H1 (cell line): Measurements from ENCODE around the gene NR4A3. TPM values are rescaled to one million over a fixed set of nuclear protein-coding genes. Genes with fewer than 3 reads are reported as not detected.

ENCODE experiments used
- CHD1 ChIP-seq: IDR thresholded peaks from 2 replicates; pipeline ENCODE4 v1.6.1; 2012; ENCODE audit warnings: low read depth, low read length, improper control_type of control experiment
- NRF1 ChIP-seq: IDR thresholded peaks from 2 replicates; pipeline ENCODE4 v1.6.1; 2011; ENCODE audit warnings: mild to moderate bottlenecking, low read depth, low read length, improper control_type of control experiment
- RAD21 ChIP-seq, 2 experiments: IDR thresholded peaks in 1 of 2; conservative IDR thresholded peaks in 1 of 2; 2 replicates each; pipeline ENCODE4 v1.6.1; 2011; ENCODE audit warnings: low read depth in 2 of 2, low read length in 2 of 2, improper control_type of control experiment in 1 of 2, inconsistent platforms in 1 of 2, mild to moderate bottlenecking in 1 of 2, moderate library complexity in 1 of 2
- RNF2 ChIP-seq: fragments of 200-900, 300-1000 bp; sonication (generic); IDR thresholded peaks from 2 replicates; pipeline ENCODE4 v1.7.1; 2016; ENCODE audit warnings: borderline replicate concordance, low read depth, mild to moderate bottlenecking, antibody characterized with exemption, low read length; ENCODE audit not compliant: poor library complexity, severe bottlenecking; ENCODE audit errors: missing control alignments
- polyA plus RNA-seq, 7 experiments: library from polyadenylated mRNA; depleted of rRNA in 3 of 7; stranded (reverse) in 5 of 7; unstranded in 2 of 7; fragments of >200 nt in 5 of 7; fragments of 200-250 nt in 2 of 7; gene quantifications; 1 replicate in 5 of 7; 2 replicates in 1 of 7; 4 replicates in 1 of 7; pipeline versions ENCODE4 v1.2.1 to v1.2.3, GENCODE V29; 2011 to 2013; ENCODE audit warnings: missing spikeins in 2 of 7, mixed read lengths in 2 of 7
- total RNA-seq: library from RNA; stranded (reverse); fragmentation: NEBNext Ultra II Directional; extraction: Animal tissue kit (Norgen Biotek cat#: 25700); gene quantifications from 2 replicates; pipeline ENCODE4 v1.2.1, GENCODE V29; 2021
- TF ChIP-seq, protein P1 (sequence below): IDR thresholded peaks from 2 replicates; pipeline ENCODE4 v1.6.1; 2012; ENCODE audit warnings: low read length, inconsistent platforms
- TF ChIP-seq, protein P2 (sequence below), 3 experiments: IDR thresholded peaks; 1 replicate in 2 of 3; 2 replicates in 1 of 3; pipeline versions ENCODE4 v1.5.1 to v1.6.1; 2011; ENCODE audit warnings: low read length in 3 of 3, mild to moderate bottlenecking in 3 of 3, inconsistent platforms in 2 of 3, low read depth in 1 of 3, moderate library complexity in 1 of 3; ENCODE audit not compliant: insufficient read depth in 1 of 3; ENCODE audit errors: control extremely low read depth in 1 of 3

Gene NR4A3
- total and polyA plus RNA-seq, 2 of the 8 experiments (the other 6 are each of a cell fraction or from before 2014, with no cell fraction given): 0.05 to 0.30 TPM

DNA sequence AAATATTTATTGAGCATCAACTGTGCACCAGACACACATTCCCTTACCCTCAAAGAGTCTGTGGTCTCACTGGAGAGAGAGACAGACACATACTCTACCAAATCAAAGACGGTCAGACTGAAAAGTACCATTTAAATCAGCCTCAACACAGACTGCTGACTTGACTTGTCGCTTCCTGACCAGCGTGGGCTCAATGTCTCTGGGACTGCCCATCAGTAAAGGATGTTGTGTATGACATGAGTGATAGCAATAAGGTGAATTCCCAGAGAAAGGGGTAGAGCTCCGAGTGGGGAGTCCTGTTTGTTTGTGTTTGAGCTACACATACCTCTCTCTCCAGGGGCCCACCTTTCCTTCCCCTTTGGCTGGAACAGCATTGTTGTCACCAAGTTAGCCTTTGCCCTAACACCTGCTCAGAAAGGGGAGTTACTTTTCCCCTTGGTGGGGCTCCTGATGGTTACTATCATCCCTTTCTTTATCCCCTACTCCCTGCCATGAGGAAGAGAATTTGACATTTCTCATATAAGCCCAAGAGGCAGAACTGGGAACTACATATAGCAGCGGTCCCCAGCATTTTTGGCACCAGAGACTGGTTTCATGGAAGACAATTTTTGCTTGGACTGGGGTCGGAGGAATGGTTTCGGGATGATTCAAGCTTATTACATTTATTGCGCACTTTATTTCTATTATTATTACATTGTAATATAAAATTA lies 33.9 kb downstream of the NR4A3 start (continued):
- 0 out of 4 replicates have a peak, but pooled peaks of 1 of the 2 experiments have one; percentile 3 for TF ChIP-seq RAD21 (IDR thresholded peaks at IDR 0.05 in 1 of 2, conservative IDR thresholded peaks at IDR 0.05 in 1 of 2; ENCODE audit: low read depth in 2 of 2, low read length in 2 of 2)
- TF ChIP-seq, protein P1, sequence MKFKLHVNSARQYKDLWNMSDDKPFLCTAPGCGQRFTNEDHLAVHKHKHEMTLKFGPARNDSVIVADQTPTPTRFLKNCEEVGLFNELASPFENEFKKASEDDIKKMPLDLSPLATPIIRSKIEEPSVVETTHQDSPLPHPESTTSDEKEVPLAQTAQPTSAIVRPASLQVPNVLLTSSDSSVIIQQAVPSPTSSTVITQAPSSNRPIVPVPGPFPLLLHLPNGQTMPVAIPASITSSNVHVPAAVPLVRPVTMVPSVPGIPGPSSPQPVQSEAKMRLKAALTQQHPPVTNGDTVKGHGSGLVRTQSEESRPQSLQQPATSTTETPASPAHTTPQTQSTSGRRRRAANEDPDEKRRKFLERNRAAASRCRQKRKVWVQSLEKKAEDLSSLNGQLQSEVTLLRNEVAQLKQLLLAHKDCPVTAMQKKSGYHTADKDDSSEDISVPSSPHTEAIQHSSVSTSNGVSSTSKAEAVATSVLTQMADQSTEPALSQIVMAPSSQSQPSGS: no peak
- TF ChIP-seq CHD1: no peak
- TF ChIP-seq NRF1: no peak
- TF ChIP-seq, protein P2, sequence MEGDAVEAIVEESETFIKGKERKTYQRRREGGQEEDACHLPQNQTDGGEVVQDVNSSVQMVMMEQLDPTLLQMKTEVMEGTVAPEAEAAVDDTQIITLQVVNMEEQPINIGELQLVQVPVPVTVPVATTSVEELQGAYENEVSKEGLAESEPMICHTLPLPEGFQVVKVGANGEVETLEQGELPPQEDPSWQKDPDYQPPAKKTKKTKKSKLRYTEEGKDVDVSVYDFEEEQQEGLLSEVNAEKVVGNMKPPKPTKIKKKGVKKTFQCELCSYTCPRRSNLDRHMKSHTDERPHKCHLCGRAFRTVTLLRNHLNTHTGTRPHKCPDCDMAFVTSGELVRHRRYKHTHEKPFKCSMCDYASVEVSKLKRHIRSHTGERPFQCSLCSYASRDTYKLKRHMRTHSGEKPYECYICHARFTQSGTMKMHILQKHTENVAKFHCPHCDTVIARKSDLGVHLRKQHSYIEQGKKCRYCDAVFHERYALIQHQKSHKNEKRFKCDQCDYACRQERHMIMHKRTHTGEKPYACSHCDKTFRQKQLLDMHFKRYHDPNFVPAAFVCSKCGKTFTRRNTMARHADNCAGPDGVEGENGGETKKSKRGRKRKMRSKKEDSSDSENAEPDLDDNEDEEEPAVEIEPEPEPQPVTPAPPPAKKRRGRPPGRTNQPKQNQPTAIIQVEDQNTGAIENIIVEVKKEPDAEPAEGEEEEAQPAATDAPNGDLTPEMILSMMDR (IDR thresholded peaks at IDR 0.05; ENCODE audit: control extremely low read depth in 1 of 3, insufficient read depth in 1 of 3, low read depth in 1 of 3, low read length in 3 of 3): peak in 2 of 3 experiments; percentile 12 to 25; a peak in 1 of 4 replicates
- TF ChIP-seq RNF2: no peak
